HG03354 (cell line): ENCODE measurements around the gene SLC6A2.
A peak's percentile ranks its signal among the peaks of the same experiment; 100 is the strongest.

ENCODE experiments used
- ATAC-seq: cut with Tn5 transposase; IDR thresholded peaks from one replicate; pipeline ENCODE4 v1.9.1; 2021; ENCODE audit warnings: mild to moderate bottlenecking; ENCODE audit not compliant: unreplicated experiment, poor library complexity, severe bottlenecking

Gene SLC6A2

GRCh38 chr16:55703003-55704001, 47.5 kb downstream of the SLC6A2 start:
- no peak for ATAC-seq

GRCh38 chr16:55706739-55707384, 51.1 kb downstream of the SLC6A2 start:
- no peak for ATAC-seq

GRCh38 chr16:55709801-55710200, 54.0 kb downstream of the SLC6A2 start:
- ATAC-seq: no peak

GRCh38 chr16:55710466-55710865, 54.7 kb downstream of the SLC6A2 start:
- ATAC-seq: no peak

GRCh38 chr16:55711959-55712876, 56.4 kb downstream of the SLC6A2 start:
- peak; percentile 80 for ATAC-seq

DNA sequence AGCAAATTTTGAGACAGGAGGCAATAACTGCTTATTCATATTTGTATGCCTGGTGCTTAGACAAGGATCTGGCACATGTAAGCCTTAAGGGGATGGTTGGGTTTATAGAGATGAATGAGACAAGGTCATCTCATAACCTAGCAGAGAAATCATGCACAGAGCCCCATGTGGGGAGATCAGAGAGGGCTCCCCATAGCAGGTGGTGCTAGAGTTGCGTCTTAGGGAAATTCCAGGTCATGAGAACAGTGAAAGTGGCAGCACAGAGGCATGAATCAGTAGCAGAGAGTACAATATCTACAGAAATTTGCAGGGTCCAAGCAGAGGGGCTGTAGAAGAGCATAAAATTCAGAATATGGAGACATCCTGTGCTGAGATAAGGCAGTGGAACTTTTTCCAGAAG, 57.3 kb downstream of the SLC6A2 start:
- ATAC-seq: no peak

- ATAC-seq: no peak
Observed at GRCh38 chr16:55717326-55717725, 61.5 kb downstream of the SLC6A2 start.

DNA sequence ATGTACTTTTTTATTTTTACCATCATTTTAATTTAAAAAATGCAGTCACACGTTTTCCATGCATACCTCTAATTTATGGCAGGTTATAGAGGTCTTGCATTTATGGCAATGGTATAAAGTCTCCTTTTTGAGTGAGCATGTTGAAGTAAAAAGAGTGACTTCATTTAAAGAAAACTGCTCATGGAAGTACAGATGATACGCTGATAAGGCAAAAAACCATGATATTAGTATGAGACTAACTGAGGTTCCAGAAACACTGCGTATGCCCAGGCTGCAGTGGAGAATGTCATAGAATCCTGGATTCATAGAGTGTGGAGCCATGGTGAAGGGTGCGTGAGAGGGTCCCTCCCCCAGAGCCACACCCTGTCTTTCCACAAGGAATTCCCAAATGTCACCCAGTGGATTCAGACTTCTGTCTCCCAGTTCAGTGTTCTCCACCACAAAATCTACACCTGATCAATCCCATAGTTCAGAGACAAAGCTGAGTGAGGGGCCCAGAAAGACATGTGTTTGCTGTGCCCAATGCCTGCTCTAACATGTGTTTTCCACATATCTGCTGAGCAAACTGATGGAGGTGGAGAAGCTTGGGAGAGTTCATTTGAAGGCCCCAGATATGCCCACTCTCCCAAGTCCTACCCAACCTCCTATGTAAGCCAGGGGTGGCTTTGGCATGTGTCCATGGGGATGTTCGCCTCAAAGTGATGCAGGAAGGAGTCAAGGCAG, 69.4 kb downstream of the SLC6A2 start:
- ATAC-seq: no peak

DNA sequence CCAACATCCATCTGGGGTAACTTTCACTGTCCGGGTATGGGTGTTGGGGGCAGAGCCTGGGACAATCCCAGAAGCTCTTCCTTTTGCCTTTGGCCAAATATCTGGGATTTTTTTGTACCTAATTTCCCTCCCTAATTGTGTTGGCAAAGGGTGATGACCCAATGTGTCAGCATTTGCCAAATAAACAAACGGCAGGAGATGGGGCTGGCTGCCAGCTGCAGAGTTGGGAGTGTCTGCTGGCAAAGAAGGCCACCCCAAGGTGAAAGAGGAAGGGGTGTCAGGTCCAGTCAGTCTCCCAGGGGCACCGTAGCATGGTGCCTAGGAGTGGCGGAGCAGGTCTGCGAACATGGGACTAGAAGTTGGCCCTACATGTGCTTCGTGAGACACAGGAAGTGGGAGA, 73.0 kb downstream of the SLC6A2 start:
- ATAC-seq: no peak

DNA sequence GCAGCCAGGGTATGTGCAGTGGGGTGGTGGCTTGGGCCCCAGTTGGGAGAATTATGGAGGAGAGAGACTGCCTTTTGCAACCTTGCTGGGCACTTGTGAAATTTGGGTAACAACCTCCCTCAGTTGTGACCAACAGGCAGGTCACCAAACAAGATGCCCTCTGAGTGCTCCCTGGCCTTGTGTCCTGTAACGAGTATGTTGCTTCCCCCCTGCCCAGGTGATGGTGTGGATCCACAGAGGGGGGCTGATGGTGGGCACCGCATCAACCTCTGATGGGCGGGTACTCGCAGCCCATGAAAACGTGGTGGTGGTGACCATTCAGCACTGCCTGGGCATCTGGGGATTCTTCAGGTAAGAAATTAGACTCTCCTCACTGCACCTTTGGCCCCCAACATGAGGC, 74.3 kb downstream of the SLC6A2 start:
- no peak for ATAC-seq

GRCh38 chr16:55732496-55732895, 76.7 kb downstream of the SLC6A2 start:
- ATAC-seq: no peak

DNA sequence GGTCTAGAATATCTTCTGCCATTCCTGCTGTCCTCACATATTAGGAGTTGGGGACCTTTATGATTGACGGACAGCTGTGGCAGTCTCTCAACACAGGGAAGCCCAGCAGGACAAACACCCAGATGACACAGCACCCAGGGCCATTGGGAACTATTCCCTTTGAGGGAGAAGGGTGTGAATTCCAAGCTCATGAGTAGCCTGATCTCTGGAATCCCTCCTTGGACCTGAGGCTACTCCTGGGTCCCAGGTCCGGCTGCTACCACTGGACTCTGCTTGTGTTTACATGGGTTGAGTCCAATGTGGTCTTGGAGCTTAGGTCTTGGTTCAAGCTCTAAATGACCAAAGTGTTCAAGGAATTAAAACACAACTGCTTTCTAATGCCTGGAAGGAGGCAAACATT, 78.9 kb downstream of the SLC6A2 start:
- ATAC-seq: no peak

DNA sequence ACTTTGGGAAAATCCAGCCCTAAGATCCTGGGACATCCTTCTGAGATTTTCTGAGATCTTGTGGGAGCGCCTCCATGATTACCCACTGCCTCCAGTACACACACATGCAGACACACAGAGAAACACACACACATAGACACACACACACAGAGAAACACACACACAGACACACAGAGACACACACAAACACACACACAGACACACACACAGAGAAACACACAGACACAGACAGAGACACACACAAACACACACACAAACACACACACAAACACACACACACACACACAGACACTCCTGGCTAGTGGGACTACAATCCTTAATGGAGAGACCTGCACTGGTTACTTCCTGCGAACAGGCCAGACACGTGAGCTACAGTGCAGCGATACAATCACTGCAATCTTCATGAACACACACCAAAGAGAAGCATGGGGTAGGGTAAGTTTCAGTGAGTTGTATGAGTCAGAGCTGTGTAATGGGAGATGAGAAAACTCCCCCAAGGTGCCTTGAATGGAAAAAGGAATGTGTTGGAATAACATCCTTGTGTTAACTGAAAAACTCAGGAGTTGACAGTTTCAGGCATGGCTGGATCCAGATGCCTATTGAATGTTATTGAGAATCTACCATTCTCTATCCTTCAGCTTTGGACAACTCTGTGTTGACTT, 79.5 kb downstream of the SLC6A2 start:
- no peak for ATAC-seq

DNA sequence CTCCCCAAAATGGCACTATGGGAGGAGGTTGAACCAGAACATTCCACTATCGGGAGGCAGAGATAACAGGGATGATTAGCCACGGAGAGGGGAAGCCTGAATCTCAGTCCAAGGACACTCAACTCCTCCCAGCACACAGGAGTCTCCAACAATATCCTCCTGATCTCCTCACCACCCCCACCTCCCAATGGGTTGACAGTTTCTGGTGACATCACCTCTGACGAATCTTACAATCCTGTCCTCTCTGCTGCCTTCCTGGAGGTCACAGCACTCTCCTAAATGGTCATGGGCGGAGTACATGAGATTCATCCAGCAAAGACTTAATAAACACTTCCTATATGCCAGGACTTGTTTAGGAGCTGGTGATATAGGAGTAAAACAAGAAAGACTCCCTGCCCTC, 80.9 kb downstream of the SLC6A2 start:
- ATAC-seq: no peak

GRCh38 chr16:55737318-55737717, 81.5 kb downstream of the SLC6A2 start:
- no peak for ATAC-seq

DNA sequence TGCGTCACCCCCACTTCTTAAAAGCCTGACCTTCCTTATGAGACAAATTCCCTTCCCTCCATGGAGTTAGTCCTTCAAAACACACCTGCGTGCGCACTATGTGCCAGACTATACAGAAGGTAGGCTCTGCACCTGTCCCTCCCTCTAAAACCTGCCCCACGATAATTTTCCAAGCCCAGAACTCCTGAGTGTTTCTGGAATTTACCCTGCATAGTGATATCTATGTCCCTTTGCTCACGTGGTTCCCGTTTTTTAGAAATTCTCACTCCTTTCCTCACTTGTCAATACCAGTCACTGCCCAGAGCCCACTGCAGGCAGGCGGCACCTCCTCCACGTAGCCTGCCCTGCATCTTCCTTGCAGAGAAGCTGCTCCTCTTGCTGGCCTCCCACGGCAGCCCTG, 82.2 kb downstream of the SLC6A2 start:
- ATAC-seq: no peak

DNA sequence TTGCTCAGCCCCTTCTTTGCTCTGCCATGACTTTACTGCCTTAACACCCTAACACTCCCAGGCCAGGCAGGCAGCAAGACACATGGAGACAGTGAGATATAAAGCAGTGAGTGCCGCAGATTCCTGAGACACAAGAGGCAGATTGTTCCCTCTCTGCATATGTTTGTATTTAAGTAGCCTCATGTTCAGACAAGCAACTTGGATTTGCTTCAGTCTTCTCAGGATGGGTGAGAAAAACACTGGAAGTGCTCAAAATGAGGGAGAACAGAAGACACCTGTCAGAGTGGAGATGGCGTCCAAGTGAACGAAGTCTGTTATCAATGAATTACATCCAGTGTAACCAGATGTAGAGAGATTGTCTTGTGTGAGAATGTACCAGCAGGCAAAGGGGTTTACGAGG, 90.3 kb downstream of the SLC6A2 start:
- ATAC-seq: no peak

DNA sequence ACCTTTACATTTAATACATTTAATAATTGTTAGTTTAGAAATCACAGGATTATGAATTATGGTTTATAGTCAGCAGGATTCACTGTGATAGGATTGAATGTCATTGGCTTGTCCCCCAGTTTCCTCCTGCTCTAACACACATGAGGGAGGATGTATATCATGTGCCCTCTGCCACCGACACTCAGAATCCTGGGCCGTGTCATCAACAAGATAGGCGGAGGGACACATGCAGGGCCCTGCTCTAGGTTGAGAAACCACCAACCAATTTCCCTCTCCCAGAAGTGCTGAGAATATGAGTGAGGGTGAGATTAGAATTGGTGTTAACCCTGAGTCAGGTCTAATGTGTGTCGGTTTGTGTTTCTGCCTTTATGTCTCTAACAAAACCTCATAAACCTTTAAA, 92.0 kb downstream of the SLC6A2 start:
- no peak for ATAC-seq
